HEK293T (cell line): ENCODE measurements around the gene VPREB3.

Source experiments
- CTCF ChIA-PET: fragments of 350-600 bp; formaldehyde crosslinking; extraction: SDS; loops from one replicate; lab custom pipeline; 2021; ENCODE audit warnings: antibody characterized with exemption, inconsistent platforms; lab: Yijun Ruan, JAX
- POLR2A ChIA-PET: fragments of 350-600 bp; formaldehyde crosslinking; extraction: SDS; loops from one replicate; lab custom pipeline; 2020; ENCODE audit warnings: antibody characterized with exemption, inconsistent platforms; lab: Yijun Ruan, JAX
- DNase-seq: peaks from one replicate; pipeline ENCODE4 v3.0.0; 2012; ENCODE audit warnings: mixed read lengths; ENCODE audit errors: extremely low spot score
- ARNT ChIP-seq: fragments of 450-650 bp; IDR thresholded peaks from 2 replicates; pipeline ENCODE4 v1.6.1; 2017; ENCODE audit warnings: mild to moderate bottlenecking
- BHLHE40 ChIP-seq: fragments of 450-650 bp; IDR thresholded peaks from 2 replicates; pipeline ENCODE4 v1.6.1; 2016; ENCODE audit warnings: mild to moderate bottlenecking, moderate library complexity, borderline replicate concordance
- CTBP1 ChIP-seq: fragments of 450-650 bp; IDR thresholded peaks from 2 replicates; pipeline ENCODE4 v1.6.1; 2016; ENCODE audit warnings: borderline replicate concordance
- ELF4 ChIP-seq: fragments of 450-650 bp; IDR thresholded peaks from 2 replicates; pipeline ENCODE4 v1.6.1; 2017; ENCODE audit warnings: antibody characterized with exemption
- FOXA1 ChIP-seq: fragments of 450-650 bp; IDR thresholded peaks from 2 replicates; pipeline ENCODE4 v1.6.1; 2016; ENCODE audit warnings: mild to moderate bottlenecking
- FOXK2 ChIP-seq: fragments of 450-650 bp; IDR thresholded peaks from 2 replicates; pipeline ENCODE4 v1.6.1; 2016; ENCODE audit warnings: mild to moderate bottlenecking
- FOXM1 ChIP-seq: fragments of 450-650 bp; IDR thresholded peaks from 2 replicates; pipeline ENCODE4 v1.6.1; 2017; ENCODE audit warnings: mild to moderate bottlenecking, borderline replicate concordance
- HDGF ChIP-seq: fragments of 450-650 bp; IDR thresholded peaks from 2 replicates; pipeline ENCODE4 v1.6.1; 2017; ENCODE audit warnings: antibody characterized with exemption, borderline replicate concordance
- L3MBTL2 ChIP-seq: fragments of 450-650 bp; conservative IDR thresholded peaks from 2 replicates; pipeline ENCODE4 v1.6.1; 2016; ENCODE audit warnings: mild to moderate bottlenecking
- LEF1 ChIP-seq: fragments of 450-650 bp; IDR thresholded peaks from 2 replicates; pipeline ENCODE4 v1.6.1; 2017; ENCODE audit warnings: mild to moderate bottlenecking, borderline replicate concordance
- NFRKB ChIP-seq: fragments of 450-650 bp; IDR thresholded peaks from 2 replicates; pipeline ENCODE4 v1.6.1; 2016; ENCODE audit warnings: mild to moderate bottlenecking, moderate library complexity
- SP1 ChIP-seq: fragments of 450-650 bp; IDR thresholded peaks from 2 replicates; pipeline ENCODE4 v1.6.1; 2017
- SUZ12 ChIP-seq: fragments of 450-650 bp; IDR thresholded peaks from 2 replicates; pipeline ENCODE4 v1.6.1; 2016; ENCODE audit warnings: mild to moderate bottlenecking
- TARDBP ChIP-seq: fragments of 450-650 bp; IDR thresholded peaks from 2 replicates; pipeline ENCODE4 v1.6.1; 2016
- ZNF384 ChIP-seq: fragments of 450-650 bp; IDR thresholded peaks from 2 replicates; pipeline ENCODE4 v1.6.1; 2016
- TF ChIP-seq, protein P1 (sequence below): fragments of 450-650 bp; IDR thresholded peaks from 2 replicates; pipeline ENCODE4 v1.6.1; 2016

The VPREB3 gene

DNA sequence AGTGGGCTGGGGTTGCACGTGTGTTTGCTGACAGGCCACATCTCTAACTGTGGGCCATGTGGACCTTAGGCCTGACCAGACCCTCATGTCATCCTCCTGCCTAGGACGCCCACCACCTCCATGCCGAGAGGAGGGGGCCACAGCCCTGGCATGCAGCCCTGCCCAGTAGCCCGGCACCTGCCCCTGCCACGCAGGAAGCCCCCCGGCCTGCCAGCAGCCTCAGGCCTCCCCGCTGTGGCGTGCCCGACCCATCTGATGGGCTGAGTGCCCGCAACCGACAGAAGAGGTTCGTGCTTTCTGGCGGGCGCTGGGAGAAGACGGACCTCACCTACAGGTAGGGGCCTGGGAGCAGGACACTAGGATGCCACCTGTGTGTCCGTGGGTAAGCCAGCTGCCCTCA is 24.9 kb upstream of the VPREB3 start:
- DNase-seq: no peak
- CTCF ChIA-PET: no interaction called here
- POLR2A ChIA-PET: no interaction called here
- TF ChIP-seq, protein P1, sequence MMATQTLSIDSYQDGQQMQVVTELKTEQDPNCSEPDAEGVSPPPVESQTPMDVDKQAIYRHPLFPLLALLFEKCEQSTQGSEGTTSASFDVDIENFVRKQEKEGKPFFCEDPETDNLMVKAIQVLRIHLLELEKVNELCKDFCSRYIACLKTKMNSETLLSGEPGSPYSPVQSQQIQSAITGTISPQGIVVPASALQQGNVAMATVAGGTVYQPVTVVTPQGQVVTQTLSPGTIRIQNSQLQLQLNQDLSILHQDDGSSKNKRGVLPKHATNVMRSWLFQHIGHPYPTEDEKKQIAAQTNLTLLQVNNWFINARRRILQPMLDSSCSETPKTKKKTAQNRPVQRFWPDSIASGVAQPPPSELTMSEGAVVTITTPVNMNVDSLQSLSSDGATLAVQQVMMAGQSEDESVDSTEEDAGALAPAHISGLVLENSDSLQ: no peak
- TF ChIP-seq ARNT (no peak), FOXK2 (no peak), FOXA1 (no peak), TARDBP (no peak), ELF4 (no peak), L3MBTL2 (no peak), SP1 (no peak), HDGF (no peak), NFRKB (no peak), CTBP1 (no peak), FOXM1 (no peak), SUZ12 (no peak)

DNA sequence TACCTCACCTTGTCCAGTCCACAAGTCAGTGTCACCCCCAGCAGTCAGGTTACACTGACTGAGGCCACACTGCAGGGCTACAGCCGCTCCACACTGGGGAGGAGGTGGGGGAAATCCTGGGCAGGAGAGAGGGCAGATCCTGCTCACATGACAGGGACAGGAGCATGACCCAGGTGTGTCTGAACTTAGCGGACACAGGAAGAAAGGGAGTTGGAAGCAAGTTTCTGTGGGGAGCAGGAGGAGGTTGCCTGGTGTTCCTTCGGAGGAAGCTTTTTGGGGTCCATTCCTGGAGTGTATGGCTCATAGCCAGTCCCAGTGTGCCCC is 24.3 kb upstream of the VPREB3 start:
- ChIA-PET CTCF (no interaction called here), POLR2A (interaction anchor here (1.4 kb wide), 1 partner anchor 11 kb away, joined by 5 read pairs; the partner anchor contains the start of gene CHCHD10)
- DNase-seq: no peak
- no peak for TF ChIP-seq FOXM1
- TF ChIP-seq HDGF: no peak
- TF ChIP-seq CTBP1: no peak
- no peak for TF ChIP-seq SUZ12
- TF ChIP-seq, protein P1: no peak
- TF ChIP-seq L3MBTL2: no peak
- TF ChIP-seq TARDBP: no peak
- TF ChIP-seq BHLHE40: no peak
- TF ChIP-seq FOXK2: no peak
- no peak for TF ChIP-seq SP1

DNA sequence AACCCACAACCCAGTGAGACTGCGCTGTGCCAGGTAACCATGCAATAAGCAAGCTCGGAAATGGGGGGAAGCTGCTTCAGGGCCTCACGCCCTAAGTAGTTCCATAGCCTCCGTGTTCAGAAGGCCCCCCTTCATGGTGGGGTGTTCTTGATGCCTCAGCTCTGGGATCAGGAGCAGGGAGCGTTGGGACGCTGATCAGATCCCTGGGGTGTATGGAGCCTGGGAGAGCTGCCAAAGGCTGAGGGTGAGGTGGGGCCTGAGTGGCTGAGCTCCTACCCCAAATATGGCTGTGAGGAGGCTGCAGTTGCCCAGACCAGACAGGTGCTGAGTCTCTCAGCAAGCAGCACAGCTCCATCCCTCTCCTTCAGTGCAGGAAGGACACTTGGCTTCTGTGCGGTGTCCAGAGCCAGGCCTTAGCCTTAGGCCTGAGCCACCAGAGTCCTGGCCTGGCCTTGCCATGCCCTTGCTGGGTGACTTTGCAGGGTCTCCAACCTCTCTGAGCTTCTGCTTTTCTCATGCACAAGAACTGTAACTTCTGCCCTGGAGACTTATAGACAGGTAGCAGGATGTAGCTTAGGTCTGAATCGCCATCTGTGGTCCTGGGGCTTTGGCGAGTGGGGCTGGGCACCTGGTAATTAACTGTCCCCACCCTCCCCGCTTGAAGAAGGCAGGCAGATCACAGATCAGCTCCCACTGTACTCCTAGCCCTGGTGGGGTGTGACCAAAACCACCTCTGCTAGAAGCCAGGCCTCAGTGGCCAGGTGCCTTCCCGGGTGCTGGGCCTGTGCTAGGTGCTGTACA is 23.8 kb upstream of the VPREB3 start:
- CTCF ChIA-PET: no interaction called here
- POLR2A ChIA-PET: interaction anchor here (0.8 to 1.4 kb wide), 4 partner anchors 8 to 79 kb away, joined by 4 to 7 read pairs (median 4); partner anchors contain the start of genes CHCHD10 and SLC2A11
- DNase-seq: no peak
- no peak for TF ChIP-seq NFRKB
- no peak for TF ChIP-seq L3MBTL2
- TF ChIP-seq FOXK2: no peak
- no peak for TF ChIP-seq SUZ12
- no peak for TF ChIP-seq LEF1
- TF ChIP-seq SP1: no peak
- no peak for TF ChIP-seq FOXA1
- no peak for TF ChIP-seq BHLHE40
- no peak for TF ChIP-seq FOXM1
- TF ChIP-seq ELF4: no peak
- TF ChIP-seq ARNT: no peak
- TF ChIP-seq HDGF: no peak
- TF ChIP-seq, protein P1: no peak
- no peak for TF ChIP-seq TARDBP
- no peak for TF ChIP-seq CTBP1
- TF ChIP-seq ZNF384: no peak

DNA sequence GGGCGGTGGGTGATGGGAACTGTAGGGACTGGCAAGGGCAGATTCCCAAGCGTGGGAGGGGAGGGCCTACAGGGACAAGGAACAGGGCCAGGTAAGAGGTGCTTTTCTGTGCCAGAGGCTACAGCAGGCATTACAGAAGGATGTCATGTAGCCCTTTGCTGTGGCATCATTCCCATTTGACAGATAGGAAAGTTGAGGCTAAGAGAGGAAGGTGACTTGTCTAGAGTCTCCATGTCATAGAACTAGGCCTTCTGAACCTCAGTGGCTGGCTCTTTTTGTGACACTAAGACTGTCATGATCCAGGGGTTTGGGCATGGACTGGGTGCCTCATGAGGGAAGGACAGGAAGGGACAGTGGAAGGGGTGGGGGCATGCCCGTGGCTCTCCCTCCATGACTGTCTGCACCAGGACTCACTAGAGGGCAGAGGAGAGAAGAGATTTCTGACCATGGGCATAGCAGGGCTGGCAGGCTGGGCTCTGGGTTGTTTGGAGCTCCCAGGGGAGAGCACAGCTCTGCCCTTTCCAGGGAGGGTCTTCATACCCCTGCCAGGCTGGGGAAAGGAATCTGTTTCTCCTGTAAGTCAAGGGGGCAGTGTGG is 21.7 kb upstream of the VPREB3 start:
- no peak for DNase-seq
- ChIA-PET POLR2A (interaction anchor here (1.0 to 3.3 kb wide), 4 partner anchors 9 to 82 kb away, joined by 3 to 23 read pairs (median 10); partner anchors contain the start of genes SLC2A11 and SMARCB1), CTCF (interaction anchor here (0.6 to 1.1 kb wide), 2 partner anchors 12 to 370 kb away, joined by 3 read pairs; no protein-coding TSS in a partner anchor)
- TF ChIP-seq LEF1: no peak
- no peak for TF ChIP-seq NFRKB
- TF ChIP-seq ZNF384: no peak
- TF ChIP-seq TARDBP: no peak
- TF ChIP-seq HDGF: no peak
- no peak for TF ChIP-seq BHLHE40
- no peak for TF ChIP-seq ELF4
- no peak for TF ChIP-seq FOXM1
- TF ChIP-seq SP1: no peak

DNA sequence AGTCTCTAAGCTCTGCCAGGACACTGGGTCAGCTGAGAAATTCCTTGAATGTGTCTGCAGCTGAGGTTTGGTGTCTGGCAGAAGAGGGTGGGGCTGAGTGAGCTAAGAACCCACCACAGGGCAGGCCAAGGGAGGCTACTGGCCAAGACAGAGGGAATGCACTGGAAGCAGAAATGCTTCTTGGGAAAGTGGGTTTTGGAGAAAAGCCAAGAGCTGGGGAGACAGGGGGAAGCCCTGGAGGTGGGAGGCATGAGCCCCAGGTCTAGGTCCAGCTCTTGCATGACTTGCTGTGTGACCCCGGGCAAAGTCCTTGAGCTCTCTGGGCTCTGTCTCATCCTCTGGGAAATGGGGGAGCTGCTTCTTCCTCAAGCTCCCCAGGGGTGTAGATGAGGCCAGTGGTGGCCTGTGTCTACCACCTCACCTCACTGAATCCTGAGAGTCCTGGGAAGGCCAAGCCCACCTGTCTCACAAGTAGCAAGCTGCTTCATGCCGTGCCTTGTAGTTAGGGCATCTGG is 20.8 kb upstream of the VPREB3 start:
- ChIA-PET CTCF (interaction anchor here (1.1 to 1.2 kb wide), 2 partner anchors 14 to 82 kb away, joined by 3 to 4 read pairs; partner anchors contain the start of gene SLC2A11), POLR2A (interaction anchor here (0.6 to 3.3 kb wide), 6 partner anchors 8 to 119 kb away, joined by 3 to 23 read pairs (median 4); partner anchors contain the start of genes MIF, SLC2A11 and SMARCB1)
- TF ChIP-seq ARNT: no peak
- TF ChIP-seq L3MBTL2: no peak
- no peak for TF ChIP-seq FOXA1
- TF ChIP-seq SUZ12: no peak
- no peak for TF ChIP-seq ELF4
- no peak for TF ChIP-seq CTBP1
- no peak for TF ChIP-seq SP1
- no peak for TF ChIP-seq ZNF384
- TF ChIP-seq, protein P1: no peak
- TF ChIP-seq TARDBP: no peak
- TF ChIP-seq HDGF: no peak
- TF ChIP-seq BHLHE40: no peak
- no peak for TF ChIP-seq FOXK2
- TF ChIP-seq FOXM1: no peak
- TF ChIP-seq NFRKB: no peak
- no peak for TF ChIP-seq LEF1
- no peak for DNase-seq
